Neural progenitor cell (in vitro differentiated cells): ENCODE measurements around the gene ATP6V1G1. TPM values are rescaled to one million over a fixed set of nuclear protein-coding genes. Genes with fewer than 3 reads are reported as not detected.

ENCODE experiments used
- DNase-seq: peaks from one replicate; pipeline ENCODE4 v3.0.0-alpha.2; 2016; ENCODE audit warnings: low spot score
- H2AFZ ChIP-seq: fragments of 200-600 bp; sonication (generic); replicated peaks from 2 replicates; pipeline ENCODE4 v1.6.1; 2016; ENCODE audit warnings: antibody characterized with exemption
- H3F3A ChIP-seq: fragments of 200-600 bp; sonication (generic); 2 replicates; pipeline ENCODE4 v1.6.1; 2016; ENCODE audit warnings: antibody characterized with exemption, low read depth
- H3K27ac ChIP-seq: fragments of 200-600 bp; sonication (generic); 2 replicates; pipeline ENCODE4 v1.5.1; 2016; ENCODE audit warnings: mild to moderate bottlenecking
- H3K27me3 ChIP-seq: fragments of 200-600 bp; sonication (generic); 2 replicates; pipeline ENCODE4 v1.6.1; 2016; ENCODE audit warnings: mild to moderate bottlenecking, moderate library complexity
- H3K36me3 ChIP-seq: fragments of 200-600 bp; sonication (generic); 2 replicates; pipeline ENCODE4 v1.5.1; 2016
- H3K4me1 ChIP-seq: fragments of 200-600 bp; sonication (generic); 2 replicates; pipeline ENCODE4 v1.6.1; 2016; ENCODE audit warnings: mixed run types
- H3K4me2 ChIP-seq: fragments of 200-600 bp; sonication (generic); 2 replicates; pipeline ENCODE4 v1.6.1; 2016
- H3K4me3 ChIP-seq: fragments of 200-600 bp; sonication (generic); 2 replicates; pipeline ENCODE4 v1.5.1; 2016
- H3K79me2 ChIP-seq: fragments of 200-600 bp; sonication (generic); 2 replicates; pipeline ENCODE4 v1.6.1; 2016; ENCODE audit warnings: low read depth
- H3K9ac ChIP-seq: fragments of 200-600 bp; sonication (generic); 2 replicates; pipeline ENCODE4 v1.6.1; 2016
- H3K9me3 ChIP-seq: fragments of 200-600 bp; sonication (generic); 2 replicates; pipeline ENCODE4 v1.5.1; 2016; ENCODE audit warnings: low read depth
- H4K20me1 ChIP-seq: fragments of 200-600 bp; sonication (generic); 2 replicates; pipeline ENCODE4 v1.6.1; 2016; ENCODE audit warnings: low read depth
- H3K27ac Mint-ChIP-seq: 3 replicates; pipeline ENCODE4 v1.8.0; 2021; ENCODE audit warnings: mixed read lengths
- H3K27me3 Mint-ChIP-seq: 2 replicates; pipeline ENCODE4 v1.8.0; 2022; ENCODE audit warnings: low read depth, mild to moderate bottlenecking, inconsistent platforms, moderate library complexity, mixed read lengths; ENCODE audit not compliant: insufficient read depth
- H3K36me3 Mint-ChIP-seq: 3 replicates; pipeline ENCODE4 v1.8.0; 2021; ENCODE audit warnings: mixed read lengths
- H3K4me1 Mint-ChIP-seq: 3 replicates; pipeline ENCODE4 v1.8.0; 2021; ENCODE audit warnings: mixed read lengths
- H3K4me3 Mint-ChIP-seq: 3 replicates; pipeline ENCODE4 v1.8.0; 2021; ENCODE audit warnings: mild to moderate bottlenecking, moderate library complexity, mixed read lengths
- H3K9me3 Mint-ChIP-seq: 3 replicates; pipeline ENCODE4 v1.8.0; 2020; ENCODE audit warnings: mixed read lengths
- CTCF ChIP-seq: fragments of 200-600 bp; sonication (generic); IDR thresholded peaks from 2 replicates; pipeline ENCODE4 v1.5.1; 2017; ENCODE audit warnings: antibody characterized with exemption, mild to moderate bottlenecking
- EZH2 ChIP-seq: fragments of 200-600 bp; sonication (generic); IDR thresholded peaks from 2 replicates; pipeline ENCODE4 v1.6.1; 2017; ENCODE audit warnings: antibody characterized with exemption, mild to moderate bottlenecking, moderate library complexity
- EZH2phosphoT487 ChIP-seq: fragments of 200-600 bp; sonication (generic); IDR thresholded peaks from 2 replicates; pipeline ENCODE4 v1.6.1; 2017; ENCODE audit warnings: antibody characterized with exemption
- total RNA-seq: library from RNA; depleted of rRNA; stranded (reverse); fragments of >200 nt; gene quantifications from 2 replicates; pipeline ENCODE4 v1.2.3, GENCODE V29; 2015; ENCODE audit warnings: low replicate concordance

The ATP6V1G1 gene
- total RNA-seq, 1 donor from 2014 or later = 253 TPM

DNA sequence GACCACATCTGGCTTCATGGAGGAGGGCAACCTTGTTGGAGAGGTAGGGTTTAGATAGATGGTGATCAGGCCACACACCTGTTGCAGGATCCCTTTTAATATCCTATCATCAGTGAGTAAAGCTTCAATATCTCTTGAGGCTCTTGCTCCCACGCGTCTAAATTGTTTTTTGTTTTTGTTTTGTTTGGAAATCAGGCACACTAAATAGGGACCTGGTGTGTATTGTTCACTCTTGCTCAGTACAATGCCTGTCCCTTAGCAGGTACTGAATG, 20.9 kb downstream of the ATP6V1G1 start:
- Mint-ChIP-seq H3K27me3 (peaks cover 2% of the 10 kb centered on the region), H3K27ac (no peak overlapping the region), H3K4me1 (peaks cover 22% of the 10 kb centered on the region), H3K9me3 (no peaks in the 10 kb centered on the region), H3K36me3 (no peaks in the 10 kb centered on the region), H3K4me3 (no peak overlapping the region)
- H3K27me3 ChIP-seq = peaks cover 31% of the 10 kb centered on the region
- H3K4me1 ChIP-seq = no peaks in the 10 kb centered on the region
- DNase-seq = no peak
- no peak overlapping the region for H3K27ac ChIP-seq
- H3K36me3 ChIP-seq = no peaks in the 10 kb centered on the region
- H3F3A ChIP-seq = peaks cover 8% of the 10 kb centered on the region
- H4K20me1 ChIP-seq = no peaks in the 10 kb centered on the region
- H2AFZ ChIP-seq = no peak overlapping the region
- H3K4me3 ChIP-seq = no peak overlapping the region
- H3K4me2 ChIP-seq = no peak overlapping the region
- H3K9ac ChIP-seq = no peak overlapping the region
- TF ChIP-seq EZH2phosphoT487 (no peak), CTCF (no peak), EZH2 (no peak)
- no peaks in the 10 kb centered on the region for H3K9me3 ChIP-seq
- no peaks in the 10 kb centered on the region for H3K79me2 ChIP-seq

GRCh38 chr9:114611516-114612271, 24.1 kb downstream of the ATP6V1G1 start:
- Histone ChIP-seq H3F3A (peaks cover 8% of the 10 kb centered on the region), H3K9ac (no peak overlapping the region), H3K4me3 (peak overlapping the region; percentile 59), H3K9me3 (no peaks in the 10 kb centered on the region), H3K79me2 (no peaks in the 10 kb centered on the region), H3K27me3 (peaks cover 31% of the 10 kb centered on the region), H2AFZ (no peak overlapping the region), H4K20me1 (no peaks in the 10 kb centered on the region), H3K4me2 (peak overlapping the region; percentile 86), H3K36me3 (no peaks in the 10 kb centered on the region), H3K4me1 (no peaks in the 10 kb centered on the region), H3K27ac (no peak overlapping the region)
- peak overlapping the region; percentile 78 for H3K27ac Mint-ChIP-seq
- TF ChIP-seq CTCF (no peak), EZH2 (no peak), EZH2phosphoT487 (no peak)
- H3K4me3 Mint-ChIP-seq = peak overlapping the region; percentile 86
- H3K9me3 Mint-ChIP-seq = no peaks in the 10 kb centered on the region
- H3K4me1 Mint-ChIP-seq = peaks cover 15% of the 10 kb centered on the region
- peaks cover 6% of the 10 kb centered on the region for H3K27me3 Mint-ChIP-seq
- H3K36me3 Mint-ChIP-seq = no peaks in the 10 kb centered on the region
- DNase-seq = no peak

GRCh38 chr9:114612272-114612923, 24.8 kb downstream of the ATP6V1G1 start:
- Histone ChIP-seq H3K9me3 (no peaks in the 10 kb centered on the region), H4K20me1 (no peaks in the 10 kb centered on the region), H3K27ac (no peak overlapping the region), H3K4me3 (no peak overlapping the region), H3K4me1 (no peaks in the 10 kb centered on the region), H2AFZ (no peak overlapping the region), H3K36me3 (no peaks in the 10 kb centered on the region), H3K79me2 (no peaks in the 10 kb centered on the region), H3F3A (peaks cover 8% of the 10 kb centered on the region), H3K4me2 (no peak overlapping the region), H3K27me3 (peaks cover 31% of the 10 kb centered on the region), H3K9ac (no peak overlapping the region)
- no peak overlapping the region for H3K27ac Mint-ChIP-seq
- DNase-seq = no peak
- H3K27me3 Mint-ChIP-seq = peaks cover 6% of the 10 kb centered on the region
- TF ChIP-seq EZH2 (no peak), CTCF (no peak), EZH2phosphoT487 (no peak)
- no peaks in the 10 kb centered on the region for H3K9me3 Mint-ChIP-seq
- H3K4me1 Mint-ChIP-seq = peaks cover 15% of the 10 kb centered on the region
- H3K36me3 Mint-ChIP-seq = no peaks in the 10 kb centered on the region
- H3K4me3 Mint-ChIP-seq = peak overlapping the region; percentile 86
